ENCODE results near the gene CHSY3. TPM values are rescaled to one million over a fixed set of nuclear protein-coding genes. Genes with fewer than 3 reads are reported as not detected.

Gene CHSY3
- total RNA-seq, 1 donor from 2014 or later: 4.8 TPM

DNA sequence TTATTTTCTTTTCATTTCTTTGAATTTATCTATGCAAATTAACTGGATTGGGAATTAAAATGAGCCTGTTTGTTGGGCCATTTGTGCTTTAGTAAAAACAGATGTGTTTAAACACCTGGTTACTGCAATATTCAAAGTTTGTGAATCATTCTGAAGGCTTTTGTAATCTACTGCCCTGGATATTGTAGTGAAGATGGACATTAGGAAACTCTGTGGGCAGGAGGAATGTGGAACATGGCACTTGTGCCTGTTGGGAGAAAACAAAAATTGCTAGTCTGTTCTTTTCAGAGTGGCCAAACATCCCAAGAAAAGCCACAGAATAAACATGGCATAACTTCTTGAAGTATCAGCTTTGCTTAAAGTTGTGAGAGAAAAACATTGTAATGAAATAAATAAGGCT lies 40.8 kb downstream of the CHSY3 start:
- no peak for DNase-seq (ENCODE audit: low spot score)

DNA sequence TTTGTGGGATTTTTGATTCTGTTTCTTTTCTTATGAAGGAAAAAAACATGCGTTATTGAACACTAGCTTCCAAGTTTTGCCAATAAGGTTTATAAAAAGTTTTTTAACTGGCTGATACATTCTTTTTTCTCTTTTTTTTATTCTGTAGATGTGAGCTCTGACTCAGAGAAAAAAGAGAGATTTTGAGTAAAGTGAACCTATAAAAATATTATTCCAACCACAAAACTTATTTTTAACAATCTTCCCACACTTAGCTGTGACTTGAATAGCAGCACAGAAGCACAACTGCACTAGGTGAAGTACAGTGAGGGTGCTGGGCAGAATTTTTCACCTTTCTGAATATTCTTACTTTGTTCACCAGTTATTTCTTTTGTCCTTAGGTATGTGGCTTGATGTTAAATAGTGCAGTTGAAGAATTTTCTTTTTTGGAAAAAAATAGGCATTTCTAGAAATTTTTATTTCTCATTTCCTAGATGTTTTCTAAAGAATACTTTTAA lies 41.6 kb downstream of the CHSY3 start:
- DNase-seq (ENCODE audit: low spot score): no peak

- DNase-seq (ENCODE audit: low spot score): no peak
These were observed 46.8 kb downstream of the CHSY3 start for GRCh38 chr5:129951039-129951438.

- DNase-seq (ENCODE audit: low spot score): no peak
These were observed 54.3 kb downstream of the CHSY3 start for GRCh38 chr5:129958581-129958980.

- DNase-seq (ENCODE audit: low spot score): no peak
These were observed 56.6 kb downstream of the CHSY3 start for GRCh38 chr5:129960831-129961230.

GRCh38 chr5:129962506-129962905 lies 58.2 kb downstream of the CHSY3 start:
- DNase-seq (ENCODE audit: low spot score): no peak

DNA sequence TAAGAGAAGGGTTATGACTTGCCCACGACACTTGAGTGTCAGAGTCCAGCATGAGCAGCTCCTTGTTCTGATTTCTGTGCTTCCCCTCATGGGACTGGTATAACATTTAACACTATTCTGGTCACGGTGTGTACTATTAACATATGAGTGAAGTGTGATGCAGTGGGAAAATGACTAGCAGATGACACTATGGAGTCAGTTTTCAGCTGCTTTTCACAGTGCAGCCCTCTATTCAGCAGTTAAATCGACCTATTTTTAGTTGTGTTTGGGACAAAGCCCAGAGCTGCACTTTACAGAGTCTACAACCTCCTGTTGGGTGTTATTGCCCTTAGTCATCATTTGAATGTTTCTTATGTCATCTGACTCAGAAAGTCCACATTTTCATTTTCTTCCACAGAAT lies 59.1 kb downstream of the CHSY3 start:
- no peak for DNase-seq (ENCODE audit: low spot score)

- no peak for DNase-seq (ENCODE audit: low spot score)
These were observed 61.8 kb downstream of the CHSY3 start for GRCh38 chr5:129966071-129966470.

DNA sequence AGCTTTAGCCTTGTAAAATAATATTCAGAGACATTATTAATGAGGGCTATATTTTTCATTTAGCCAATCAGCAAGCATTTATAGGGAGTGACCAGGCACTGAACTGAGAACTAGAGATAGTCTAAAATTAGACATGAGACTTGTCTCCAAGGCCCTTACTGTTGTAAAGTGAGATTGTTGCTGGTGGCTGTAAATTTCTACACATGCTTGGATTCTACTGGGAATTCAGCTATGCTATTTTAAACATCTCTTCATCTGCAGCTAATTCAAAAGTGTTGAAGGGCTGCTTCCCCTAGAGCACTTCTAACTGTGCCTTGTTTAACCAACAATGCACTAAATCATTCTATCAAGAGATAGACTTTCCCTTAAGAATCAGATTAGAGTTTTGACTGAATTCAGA lies 67.4 kb downstream of the CHSY3 start:
- no peak for DNase-seq (ENCODE audit: low spot score)

DNA sequence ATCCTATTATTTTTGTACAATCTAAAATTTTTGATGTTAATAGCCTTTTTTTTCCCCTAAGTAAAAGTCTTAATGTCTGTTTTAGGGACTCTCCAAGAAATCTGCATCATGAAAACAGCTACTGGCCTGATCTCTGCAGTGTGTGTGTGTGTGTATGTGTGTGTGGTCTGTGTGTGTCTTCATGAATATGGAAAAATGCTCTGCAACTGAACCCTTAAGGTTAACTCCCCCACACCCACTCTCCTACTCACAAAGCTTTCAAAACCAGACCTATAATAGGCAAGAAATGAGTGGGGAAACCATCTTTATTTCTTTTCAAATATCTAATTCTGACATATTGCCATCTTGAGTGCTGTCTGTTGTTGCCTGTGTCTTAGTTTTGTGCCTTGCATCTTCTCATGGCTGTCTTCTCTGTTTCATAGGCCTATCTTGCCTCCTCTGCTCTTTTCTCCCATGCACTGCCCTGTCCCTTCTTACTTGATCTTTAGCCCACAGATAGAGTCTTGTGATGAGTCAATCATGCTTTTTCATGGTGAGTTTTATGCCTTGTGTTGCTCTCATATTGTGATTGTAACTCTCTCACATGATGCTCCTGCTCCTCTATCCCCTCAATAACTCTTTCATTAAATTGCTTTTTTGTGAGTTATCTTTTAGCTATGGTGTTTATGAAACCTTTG lies 68.3 kb downstream of the CHSY3 start:
- no peak for DNase-seq (ENCODE audit: low spot score)

GRCh38 chr5:129973716-129974426 lies 69.6 kb downstream of the CHSY3 start:
- no peak for DNase-seq (ENCODE audit: low spot score)

DNA sequence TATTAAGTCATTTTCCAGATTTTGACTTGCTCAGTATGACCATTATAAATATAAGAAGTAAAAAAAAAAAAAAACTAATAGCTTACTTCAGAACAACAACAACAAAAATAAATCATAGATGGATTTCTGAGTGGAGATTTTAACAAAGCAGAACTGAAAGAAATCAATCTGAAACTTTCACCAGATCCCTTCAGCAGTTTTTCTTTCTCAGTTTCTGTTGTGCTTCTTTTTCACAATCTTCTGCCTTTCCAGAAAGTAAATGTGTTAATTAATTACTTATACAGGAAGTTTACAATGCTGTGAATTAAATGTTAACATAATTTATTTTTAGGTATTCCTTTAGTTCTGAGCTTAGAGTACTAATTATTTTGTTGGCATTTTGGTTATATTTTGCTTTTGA lies 73.5 kb downstream of the CHSY3 start:
- DNase-seq (ENCODE audit: low spot score): no peak

- no peak for DNase-seq (ENCODE audit: low spot score)
These were observed 74.0 kb downstream of the CHSY3 start for GRCh38 chr5:129978270-129978669.

- no peak for DNase-seq (ENCODE audit: low spot score)
These were observed 84.2 kb downstream of the CHSY3 start for GRCh38 chr5:129988453-129988852.

DNA sequence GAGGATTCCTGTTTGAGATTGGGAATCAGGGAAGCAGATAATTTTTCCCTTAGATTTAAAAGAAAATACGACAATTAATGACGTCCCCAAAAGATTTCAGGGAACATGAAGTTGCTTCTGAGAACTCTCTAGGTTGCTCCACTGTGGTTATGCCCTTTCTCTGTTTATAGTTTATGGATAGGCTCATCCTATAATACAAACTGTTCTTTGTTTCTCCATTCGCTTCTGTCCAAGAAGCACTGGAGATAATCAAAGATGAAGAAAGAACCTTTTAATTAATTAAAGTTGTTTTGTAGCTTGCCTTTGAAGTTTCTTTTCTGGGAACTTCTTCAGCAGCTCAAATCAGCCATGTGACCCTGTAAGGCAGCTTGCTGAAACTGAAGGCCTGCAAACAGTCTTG lies 87.5 kb downstream of the CHSY3 start:
- no peak for DNase-seq (ENCODE audit: low spot score)

DNA sequence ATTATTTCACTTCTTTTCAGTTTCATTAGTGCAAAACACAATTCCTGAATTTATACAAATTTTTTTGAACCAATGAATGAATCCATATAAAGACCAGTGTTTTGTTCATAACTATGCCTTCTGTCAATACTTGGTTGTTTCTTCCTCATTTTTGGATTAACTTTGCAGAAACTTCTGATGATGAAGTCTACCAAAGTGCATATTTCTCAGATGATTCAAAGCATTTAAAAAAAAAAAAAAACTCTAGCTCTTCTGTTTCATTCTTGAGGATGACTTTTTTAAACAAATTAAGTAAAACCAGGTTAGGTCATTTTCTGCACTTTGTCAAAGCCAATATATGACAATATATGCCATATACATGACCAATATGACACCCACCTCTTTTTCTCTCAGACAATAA lies 92.6 kb downstream of the CHSY3 start:
- DNase-seq (ENCODE audit: low spot score): no peak

DNA sequence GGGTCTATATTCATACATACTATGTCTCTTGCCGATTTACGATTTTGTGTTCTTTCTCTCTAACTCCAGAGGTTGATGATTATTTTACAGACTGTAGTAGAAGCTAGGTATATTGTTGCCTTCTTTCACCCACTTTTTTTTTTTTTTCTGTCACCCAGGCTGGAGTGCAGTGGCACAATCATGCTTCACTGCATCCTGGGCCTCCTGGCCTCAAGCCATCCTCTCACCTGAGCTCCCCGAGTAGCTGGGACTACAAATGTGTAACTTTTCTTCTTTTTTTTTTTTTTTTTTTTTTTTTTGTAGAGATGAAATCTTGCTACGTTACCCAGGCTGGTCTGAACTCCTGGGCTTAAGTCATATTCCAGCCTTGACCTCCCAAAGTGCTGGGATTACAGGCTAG lies 96.2 kb downstream of the CHSY3 start:
- no peak for DNase-seq (ENCODE audit: low spot score)

DNA sequence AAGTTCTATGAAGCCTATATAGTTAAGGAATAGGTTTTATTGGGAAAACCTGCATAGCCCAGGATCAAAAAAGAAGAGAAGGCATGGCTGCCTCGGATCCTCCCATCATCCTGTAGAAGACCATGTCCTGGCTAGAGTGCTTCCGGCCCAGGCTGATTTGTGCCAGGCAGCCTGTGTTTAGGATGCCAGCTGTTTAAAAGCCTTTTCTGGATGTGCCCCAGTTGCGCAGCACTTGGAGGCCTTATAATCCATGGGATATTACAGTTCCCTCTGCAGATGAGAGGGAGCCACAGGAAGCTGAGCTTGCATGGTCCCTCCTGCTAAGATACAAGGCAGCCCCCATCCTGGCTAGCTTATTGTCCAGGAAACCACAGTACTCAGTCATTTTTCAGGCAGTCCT lies 97.9 kb downstream of the CHSY3 start:
- DNase-seq (ENCODE audit: low spot score): no peak

GRCh38 chr5:130002876-130003275 lies 98.6 kb downstream of the CHSY3 start:
- no peak for DNase-seq (ENCODE audit: low spot score)

DNA sequence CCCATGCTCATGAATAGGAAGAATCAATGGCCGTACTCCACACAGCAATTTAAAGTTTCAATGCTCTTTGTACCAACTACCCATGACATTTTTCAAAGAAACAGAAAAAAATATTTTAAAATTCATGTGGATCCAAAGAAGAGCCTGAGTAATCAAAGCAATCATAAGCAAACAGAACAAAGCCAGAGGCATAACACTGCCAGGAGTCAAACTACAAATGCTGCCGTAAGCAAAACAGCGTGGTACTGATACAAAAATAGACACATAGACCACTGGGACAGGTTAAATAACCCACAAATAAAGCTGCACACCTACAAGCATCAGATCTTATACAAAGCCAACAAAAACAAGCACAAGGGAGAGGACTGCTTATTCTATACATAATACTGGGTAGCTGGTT lies 107.7 kb downstream of the CHSY3 start:
- DNase-seq (ENCODE audit: low spot score): no peak

DNA sequence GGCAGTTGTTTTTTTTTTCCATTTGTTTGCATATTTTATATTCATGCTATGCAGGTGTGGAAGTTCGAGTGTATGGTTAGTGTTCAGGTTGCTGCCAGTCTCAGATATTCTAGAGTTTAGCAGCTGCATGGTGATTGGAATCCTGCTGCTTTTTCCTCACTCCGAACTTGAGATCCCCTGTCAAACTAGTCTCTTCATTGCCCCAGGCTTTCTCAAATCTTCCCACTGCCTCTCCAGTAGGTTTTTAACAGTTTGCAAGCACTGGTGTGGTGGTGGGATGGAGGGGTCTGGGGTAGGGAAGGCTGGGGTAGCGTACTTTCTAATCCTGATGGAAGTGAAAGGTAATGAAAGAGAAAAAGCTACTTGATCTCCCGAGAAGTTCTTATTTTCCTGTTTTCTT lies 112.9 kb downstream of the CHSY3 start:
- no peak for DNase-seq (ENCODE audit: low spot score)

DNA sequence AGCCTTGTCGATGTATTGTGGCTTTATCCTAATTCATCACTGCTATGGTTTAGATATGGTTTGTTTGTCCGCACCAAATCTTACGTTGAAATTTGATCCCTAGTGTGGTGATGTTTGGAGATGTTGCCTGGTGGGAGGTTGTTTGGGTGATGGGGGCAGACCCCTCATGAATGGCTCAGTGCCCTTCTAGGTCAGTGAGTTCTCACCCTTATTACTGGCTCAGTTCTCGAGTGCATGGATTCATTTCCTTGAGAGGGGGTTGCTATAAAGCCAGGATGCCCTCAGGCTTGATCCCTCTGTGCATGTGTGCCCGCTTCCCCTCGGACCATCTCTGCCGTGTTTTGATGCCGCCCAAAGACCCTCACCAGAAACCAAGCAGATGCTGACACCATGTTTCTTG lies 114.4 kb downstream of the CHSY3 start:
- no peak for DNase-seq (ENCODE audit: low spot score)

DNA sequence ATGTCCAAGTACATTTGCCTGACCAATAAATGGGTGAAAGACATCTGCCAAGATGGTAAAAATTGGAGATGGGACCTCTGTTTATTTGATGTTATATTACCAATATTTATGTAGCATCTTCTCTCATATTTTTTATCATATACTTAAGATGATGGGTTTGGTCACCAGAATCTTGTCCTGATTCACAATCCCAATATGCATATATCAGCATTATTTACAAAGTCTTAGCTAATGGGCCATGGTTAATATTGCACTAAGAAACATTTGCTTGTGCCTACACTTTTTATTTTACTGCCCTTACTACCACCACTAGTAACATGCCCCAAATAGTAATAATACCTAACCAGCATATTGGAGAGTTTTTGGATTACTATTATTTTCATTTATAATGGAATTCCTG lies 116.7 kb downstream of the CHSY3 start:
- DNase-seq (ENCODE audit: low spot score): no peak

Measured in mesenteric fat pad (tissue), 1 donor.